Trophoblast cell (in vitro differentiated cells and primary cell): ENCODE results near the gene THAP4.
A peak's percentile ranks its signal among the peaks of the same experiment; 100 is the strongest.

Source experiments
- DNase-seq, 2 donors: peaks; one replicate each; pipeline ENCODE4 v3.0.0-alpha.2; 2016
- H2AFZ ChIP-seq: 2 replicates; pipeline ENCODE4 v1.6.1; 2013; ENCODE audit warnings: low read length, moderate library complexity, mild to moderate bottlenecking; ENCODE audit not compliant: insufficient read depth, poor library complexity
- H2AK5ac ChIP-seq: 2 replicates; pipeline ENCODE4 v1.6.1; 2013; ENCODE audit warnings: mild to moderate bottlenecking, low read length
- H2BK120ac ChIP-seq: 2 replicates; pipeline ENCODE4 v1.6.1; 2013; ENCODE audit warnings: low read length, mild to moderate bottlenecking, moderate library complexity; ENCODE audit not compliant: insufficient read depth, poor library complexity
- H2BK12ac ChIP-seq: 2 replicates; pipeline ENCODE4 v1.6.1; 2013; ENCODE audit warnings: mild to moderate bottlenecking, low read length, moderate library complexity
- H2BK5ac ChIP-seq: 2 replicates; pipeline ENCODE4 v1.6.1; 2013; ENCODE audit warnings: low read length, low read depth, moderate library complexity, mild to moderate bottlenecking; ENCODE audit not compliant: poor library complexity
- H3K14ac ChIP-seq: 2 replicates; pipeline ENCODE4 v1.6.1; 2013; ENCODE audit warnings: mild to moderate bottlenecking, low read length
- H3K18ac ChIP-seq: 2 replicates; pipeline ENCODE4 v1.6.1; 2013; ENCODE audit warnings: mild to moderate bottlenecking, low read length
- H3K23ac ChIP-seq: 2 replicates; pipeline ENCODE4 v1.6.1; 2013; ENCODE audit warnings: low read length
- H3K27ac ChIP-seq: 2 replicates; pipeline ENCODE4 v1.5.1; 2013; ENCODE audit warnings: low read depth, mild to moderate bottlenecking, inconsistent platforms, low read length, moderate library complexity
- H3K27me3 ChIP-seq: 2 replicates; pipeline ENCODE4 v1.6.1; 2013; ENCODE audit warnings: inconsistent platforms, mild to moderate bottlenecking, low read length, moderate library complexity; ENCODE audit not compliant: insufficient read depth
- H3K36me3 ChIP-seq, 2 experiments: 1 replicate in 1 of 2; 2 replicates in 1 of 2; pipeline ENCODE4 v1.6.1; 2013; ENCODE audit warnings: low read length in 2 of 2, mild to moderate bottlenecking in 2 of 2, moderate library complexity in 1 of 2; ENCODE audit not compliant: insufficient read depth in 2 of 2, control insufficient read depth in 1 of 2
- H3K4ac ChIP-seq: 2 replicates; pipeline ENCODE4 v1.6.1; 2013; ENCODE audit warnings: low read depth, mild to moderate bottlenecking, low read length, moderate library complexity
- H3K4me1 ChIP-seq, 2 experiments: 1 replicate in 1 of 2; 2 replicates in 1 of 2; pipeline ENCODE4 v1.6.1; 2013; ENCODE audit warnings: low read length in 2 of 2, mild to moderate bottlenecking in 2 of 2, moderate library complexity in 1 of 2; ENCODE audit not compliant: insufficient read depth in 2 of 2, control insufficient read depth in 1 of 2
- H3K4me2 ChIP-seq: 2 replicates; pipeline ENCODE4 v1.6.1; 2013; ENCODE audit warnings: inconsistent platforms, mild to moderate bottlenecking, low read length, moderate library complexity
- H3K4me3 ChIP-seq: 2 replicates; pipeline ENCODE4 v1.5.1; 2013; ENCODE audit warnings: mild to moderate bottlenecking, low read depth, low read length, inconsistent platforms
- H3K79me1 ChIP-seq: one replicate; pipeline ENCODE4 v1.6.1; 2013; ENCODE audit warnings: low read length
- H3K79me2 ChIP-seq: 2 replicates; pipeline ENCODE4 v1.6.1; 2013; ENCODE audit warnings: low read length, mild to moderate bottlenecking; ENCODE audit not compliant: control insufficient read depth, insufficient read depth, poor library complexity
- H3K9ac ChIP-seq: 2 replicates; pipeline ENCODE4 v1.6.1; 2013; ENCODE audit warnings: mild to moderate bottlenecking, low read length
- H3K9me3 ChIP-seq: 2 replicates; pipeline ENCODE4 v1.6.1; 2013; ENCODE audit warnings: low read depth, mild to moderate bottlenecking, control low read depth, inconsistent platforms, low read length; ENCODE audit not compliant: insufficient read depth
- H4K12ac ChIP-seq: 2 replicates; pipeline ENCODE4 v1.6.1; 2013; ENCODE audit warnings: low read depth, mild to moderate bottlenecking, low read length, moderate library complexity
- H4K8ac ChIP-seq: 2 replicates; pipeline ENCODE4 v1.6.1; 2013; ENCODE audit warnings: low read depth, mild to moderate bottlenecking, low read length, moderate library complexity
- H4K91ac ChIP-seq: one replicate; pipeline ENCODE4 v1.6.1; 2013; ENCODE audit warnings: low read depth, mild to moderate bottlenecking, low read length, moderate library complexity
- WGBS: extraction: QIAGEN DNeasy Blood & Tissue Kit; methylation state at CpG from one replicate; pipeline ENCODE4 v1.1.7; 2013; ENCODE audit warnings: missing lambda C conversion rate; ENCODE audit not compliant: insufficient read length, insufficient coverage; ENCODE audit errors: extremely low coverage; 5-methylcytosine and 5-hydroxymethylcytosine counted together

THAP4 gene

GRCh38 chr2:241660593-241661213 lies 23.7 kb upstream of the THAP4 start:
- Histone ChIP-seq H3K79me2 (no peaks in the 10 kb centered on the region), H3K9me3 (peaks cover 2% of the 10 kb centered on the region), H3K18ac (no peak overlapping the region), H4K91ac (no peak overlapping the region), H3K14ac (no peak overlapping the region), H2AFZ (no peak overlapping the region), H2BK5ac (no peak overlapping the region), H3K27ac (no peak overlapping the region), H2BK120ac (no peak overlapping the region), H2BK12ac (no peak overlapping the region), H3K4ac (no peak overlapping the region), H4K12ac (no peak overlapping the region), H3K9ac (no peak overlapping the region), H3K79me1 (no peaks in the 10 kb centered on the region), H3K4me2 (no peak overlapping the region), H3K4me3 (no peak overlapping the region), H2AK5ac (no peak overlapping the region), H4K8ac (no peak overlapping the region), H3K36me3 (peaks cover 41 to 50% of the 10 kb centered on the region in 2 experiments), H3K27me3 (no peaks in the 10 kb centered on the region), H3K4me1 (peaks cover 3 to 10% of the 10 kb centered on the region in 2 experiments), H3K23ac (no peak overlapping the region)
- DNase-seq = no peak
- WGBS = no CpG with 5 or more reads among the region's 14 CpGs

GRCh38 chr2:241659150-241659739 lies 22.3 kb upstream of the THAP4 start:
- no peak overlapping the region for H3K4me3 ChIP-seq
- DNase-seq = peak; percentile 46 to 85
- peaks cover 2% of the 10 kb centered on the region for H3K9me3 ChIP-seq
- no peak overlapping the region for H3K14ac ChIP-seq
- H4K91ac ChIP-seq = no peak overlapping the region
- H2AFZ ChIP-seq = no peak overlapping the region
- H4K12ac ChIP-seq = no peak overlapping the region
- H3K18ac ChIP-seq = no peak overlapping the region
- H2BK120ac ChIP-seq = no peak overlapping the region
- no peaks in the 10 kb centered on the region for H3K79me1 ChIP-seq
- H3K36me3 ChIP-seq = peaks cover 51 to 61% of the 10 kb centered on the region in 2 experiments
- H3K27ac ChIP-seq = no peak overlapping the region
- no CpG with 5 or more reads among the region's 26 CpGs for WGBS
- no peak overlapping the region for H2BK5ac ChIP-seq
- H3K23ac ChIP-seq = no peak overlapping the region
- H3K4me2 ChIP-seq = no peak overlapping the region
- H3K27me3 ChIP-seq = no peaks in the 10 kb centered on the region
- H2AK5ac ChIP-seq = no peak overlapping the region
- H2BK12ac ChIP-seq = no peak overlapping the region
- no peaks in the 10 kb centered on the region for H3K79me2 ChIP-seq
- H3K4ac ChIP-seq = no peak overlapping the region
- peaks cover 3 to 10% of the 10 kb centered on the region in 2 experiments for H3K4me1 ChIP-seq
- no peak overlapping the region for H3K9ac ChIP-seq
- H4K8ac ChIP-seq = no peak overlapping the region

- Histone ChIP-seq H2AFZ (no peak overlapping the region), H3K4me2 (no peak overlapping the region), H3K14ac (no peak overlapping the region), H3K36me3 (peaks cover 51 to 63% of the 10 kb centered on the region in 2 experiments), H4K91ac (no peak overlapping the region), H3K27me3 (no peaks in the 10 kb centered on the region), H3K9me3 (peaks cover 2% of the 10 kb centered on the region), H3K4me3 (no peak overlapping the region), H4K8ac (no peak overlapping the region), H2BK5ac (no peak overlapping the region), H3K23ac (no peak overlapping the region), H4K12ac (no peak overlapping the region), H2AK5ac (no peak overlapping the region), H3K79me1 (no peaks in the 10 kb centered on the region), H3K4me1 (peaks cover 3 to 10% of the 10 kb centered on the region in 2 experiments), H3K18ac (no peak overlapping the region), H3K9ac (no peak overlapping the region), H3K4ac (no peak overlapping the region), H2BK12ac (no peak overlapping the region), H2BK120ac (no peak overlapping the region), H3K79me2 (no peaks in the 10 kb centered on the region), H3K27ac (no peak overlapping the region)
- WGBS = no CpG with 5 or more reads among the region's 5 CpGs
- DNase-seq = no peak
These were observed 21.3 kb upstream of the THAP4 start for GRCh38 chr2:241658296-241658695.

GRCh38 chr2:241657786-241658254 lies 20.9 kb upstream of the THAP4 start:
- no peak overlapping the region for H2BK120ac ChIP-seq
- H3K14ac ChIP-seq = no peak overlapping the region
- no peak overlapping the region for H4K8ac ChIP-seq
- no CpG with 5 or more reads among the region's 15 CpGs for WGBS
- H4K12ac ChIP-seq = no peak overlapping the region
- H3K4ac ChIP-seq = no peak overlapping the region
- H3K27me3 ChIP-seq = no peaks in the 10 kb centered on the region
- no peak overlapping the region for H4K91ac ChIP-seq
- no peak overlapping the region for H2BK12ac ChIP-seq
- H3K18ac ChIP-seq = no peak overlapping the region
- H3K9me3 ChIP-seq = peaks cover 2% of the 10 kb centered on the region
- peaks cover 52 to 67% of the 10 kb centered on the region in 2 experiments for H3K36me3 ChIP-seq
- H3K9ac ChIP-seq = no peak overlapping the region
- no peak overlapping the region for H3K4me3 ChIP-seq
- no peak for DNase-seq
- H2BK5ac ChIP-seq = no peak overlapping the region
- H3K23ac ChIP-seq = no peak overlapping the region
- peaks cover 3 to 10% of the 10 kb centered on the region in 2 experiments for H3K4me1 ChIP-seq
- no peak overlapping the region for H3K27ac ChIP-seq
- no peaks in the 10 kb centered on the region for H3K79me1 ChIP-seq
- no peak overlapping the region for H2AFZ ChIP-seq
- no peak overlapping the region for H3K4me2 ChIP-seq
- no peaks in the 10 kb centered on the region for H3K79me2 ChIP-seq
- H2AK5ac ChIP-seq = no peak overlapping the region
